ENCODE results near the gene SYNGR3.

The SYNGR3 gene

DNA sequence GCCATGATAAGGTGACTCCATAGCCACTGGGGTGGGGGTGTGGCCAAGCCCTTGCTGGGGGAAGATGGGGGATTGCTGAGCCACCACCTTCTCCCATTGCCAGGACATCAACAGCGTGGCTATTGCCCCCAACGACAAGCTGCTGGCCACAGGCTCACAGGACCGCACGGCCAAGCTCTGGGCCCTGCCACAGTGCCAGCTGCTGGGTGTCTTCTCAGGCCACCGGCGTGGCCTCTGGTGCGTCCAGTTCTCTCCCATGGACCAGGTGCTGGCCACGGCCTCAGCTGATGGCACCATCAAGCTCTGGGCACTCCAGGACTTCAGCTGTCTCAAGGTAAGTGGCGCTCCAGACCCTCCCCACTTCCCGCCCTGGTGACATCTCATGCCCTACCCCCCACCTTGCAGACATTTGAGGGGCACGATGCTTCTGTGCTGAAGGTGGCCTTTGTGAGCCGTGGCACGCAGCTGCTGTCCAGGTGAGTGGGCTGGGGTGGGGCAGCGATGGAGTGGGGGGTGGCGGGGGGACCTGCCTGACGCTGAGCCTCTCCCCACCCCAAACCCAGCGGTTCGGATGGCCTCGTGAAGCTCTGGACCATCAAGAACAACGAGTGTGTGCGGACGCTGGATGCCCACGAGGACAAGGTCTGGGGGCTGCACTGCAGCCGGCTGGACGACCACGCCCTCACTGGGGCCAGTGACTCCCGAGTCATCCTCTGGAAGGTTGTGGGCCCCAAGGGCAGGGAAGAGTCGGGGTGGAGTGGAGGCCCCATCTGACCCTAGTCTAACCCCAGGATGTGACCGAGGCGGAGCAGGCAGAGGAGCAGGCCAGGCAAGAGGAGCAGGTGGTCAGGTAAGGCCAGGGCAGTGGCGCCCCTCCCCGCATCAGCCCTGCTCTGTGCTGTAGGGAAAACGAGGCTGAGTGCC, 12.6 kb upstream of the SYNGR3 start:
- DNase-seq: no peak

DNA sequence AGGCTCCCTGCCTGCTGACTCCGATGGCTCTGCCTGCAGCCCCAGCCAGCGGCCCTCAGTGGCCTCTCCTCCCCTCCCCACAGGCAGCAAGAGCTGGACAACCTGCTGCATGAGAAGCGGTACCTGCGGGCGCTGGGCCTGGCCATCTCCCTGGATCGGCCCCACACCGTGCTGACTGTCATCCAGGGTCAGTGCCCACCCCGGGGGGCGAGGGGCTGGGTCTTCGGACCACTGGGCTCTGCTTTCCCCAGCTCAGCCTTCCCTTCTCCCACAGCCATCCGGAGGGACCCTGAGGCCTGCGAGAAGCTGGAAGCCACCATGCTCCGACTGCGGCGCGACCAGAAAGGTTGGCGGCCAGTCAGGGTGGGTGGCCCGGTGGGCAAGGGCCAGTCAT, 11.9 kb upstream of the SYNGR3 start:
- no peak for DNase-seq

DNA sequence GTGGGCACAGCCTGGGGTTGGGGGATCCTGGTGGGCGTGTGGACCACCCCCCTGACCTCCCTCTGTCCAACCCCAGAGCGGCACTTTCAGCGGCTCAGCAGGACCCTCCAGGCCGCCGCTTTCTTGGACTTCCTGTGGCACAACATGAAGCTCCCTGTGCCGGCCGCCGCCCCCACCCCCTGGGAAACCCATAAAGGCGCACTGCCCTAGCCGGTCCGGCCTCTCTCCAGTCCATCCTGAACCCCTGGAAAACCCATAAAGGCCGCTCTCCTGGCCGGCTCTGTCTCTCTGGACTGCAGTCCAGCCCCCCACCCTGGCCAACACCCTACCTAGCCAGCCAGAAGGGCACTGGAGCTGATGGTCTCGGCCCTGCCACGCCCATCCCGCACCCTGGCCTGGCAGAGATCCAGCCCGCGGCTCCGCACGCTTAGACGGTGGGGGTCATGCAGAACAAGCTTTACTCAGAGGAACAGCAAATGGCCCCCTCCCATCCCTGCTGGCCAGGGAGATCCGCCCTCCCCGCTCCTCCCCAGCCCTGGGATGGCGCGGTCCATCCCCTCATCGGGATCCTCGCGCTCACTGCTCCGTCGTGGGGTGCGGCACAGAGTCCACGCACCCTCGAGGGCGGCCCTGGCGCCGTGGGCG, 11.2 kb upstream of the SYNGR3 start:
- no peak for DNase-seq

DNA sequence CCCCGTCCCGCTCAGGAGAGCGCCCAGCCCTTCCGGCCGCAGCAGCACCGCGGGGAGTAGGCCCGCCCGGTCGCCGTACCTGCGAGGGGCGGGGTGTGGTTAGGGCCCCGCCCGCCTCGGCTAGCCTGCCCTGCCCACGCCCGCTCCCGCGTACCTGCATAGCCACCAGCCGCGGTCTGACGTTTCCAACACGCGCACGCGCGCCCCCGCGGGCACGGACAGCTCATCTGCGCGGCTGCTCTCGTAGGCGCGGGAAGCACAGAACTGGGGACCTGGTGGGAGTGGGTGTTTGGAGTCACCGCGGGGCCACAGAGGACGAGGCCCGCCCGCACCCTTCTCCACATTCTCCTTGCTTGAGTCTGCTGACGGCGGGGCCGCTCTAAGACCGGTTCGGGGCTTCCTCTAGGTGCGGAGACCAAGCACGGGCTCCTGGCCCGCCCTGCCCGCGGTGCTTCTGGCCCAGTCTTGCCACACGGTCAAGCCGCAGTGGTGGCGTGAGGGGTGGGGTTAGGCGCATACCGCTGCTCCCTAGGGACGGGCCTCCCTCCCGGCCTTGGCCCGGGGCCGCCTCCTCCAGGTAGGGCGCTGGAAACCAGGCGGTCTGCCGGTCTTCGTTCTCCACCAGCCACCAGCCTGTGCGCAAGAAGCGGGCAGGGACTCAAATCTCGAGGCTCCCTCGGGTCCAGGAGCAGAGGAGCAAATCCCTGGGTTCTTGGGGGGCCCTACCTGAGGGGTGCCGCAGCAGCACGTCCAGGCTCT, 10.3 kb upstream of the SYNGR3 start:
- DNase-seq: no peak

DNA sequence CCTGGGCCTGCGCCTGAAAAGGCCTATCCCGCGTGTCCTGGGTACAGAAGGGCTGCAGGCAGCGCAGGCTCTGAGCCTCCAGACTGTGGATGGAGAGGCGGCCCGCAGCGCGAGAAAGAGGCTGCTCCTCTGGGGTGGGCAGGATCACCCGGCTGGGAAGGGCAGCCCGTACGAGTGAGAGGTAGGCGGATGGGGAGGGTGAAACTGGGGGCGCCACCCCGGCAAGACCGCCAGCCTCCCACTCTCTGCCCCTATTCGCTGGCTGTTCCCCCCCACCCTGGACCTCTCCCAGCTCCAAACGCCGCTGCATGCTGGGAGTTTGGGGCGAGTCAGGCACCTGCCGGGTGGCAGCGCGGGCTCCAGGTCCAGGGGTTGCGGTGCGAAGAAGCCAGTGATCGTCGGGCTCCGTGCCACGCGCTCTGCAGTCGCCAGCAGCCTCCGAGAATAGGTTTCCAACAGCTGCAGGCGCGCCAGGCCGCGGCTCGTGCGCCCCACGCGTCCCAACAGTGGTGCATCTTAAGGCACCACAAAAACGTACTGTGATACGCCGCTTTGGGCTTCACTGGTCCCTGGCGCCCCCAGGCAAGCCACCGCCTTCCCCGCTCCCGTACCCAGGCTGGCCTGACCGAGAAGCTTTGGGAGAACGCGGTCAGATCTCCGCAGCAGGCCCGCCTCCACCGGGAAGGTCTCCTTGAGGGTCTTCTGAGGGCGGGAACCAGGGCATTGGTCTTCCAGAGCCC, 9.6 kb upstream of the SYNGR3 start:
- no peak for DNase-seq

DNA sequence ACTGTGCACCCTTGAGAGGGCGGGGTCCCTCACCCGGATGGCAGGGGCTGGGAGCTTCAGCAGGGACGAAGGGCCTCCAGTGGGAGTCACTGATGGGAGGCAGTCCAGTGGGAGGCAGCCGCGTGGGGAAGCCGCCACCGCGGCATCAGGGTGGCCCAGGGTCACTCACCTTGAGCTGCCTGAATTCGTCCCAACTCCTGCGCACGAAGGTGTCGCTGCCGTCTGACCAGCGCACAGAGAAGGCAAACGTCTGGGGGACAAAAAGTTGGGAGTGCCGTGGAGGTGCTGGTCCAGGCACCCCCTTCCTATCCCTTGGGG, 9.0 kb upstream of the SYNGR3 start:
- no peak for DNase-seq

DNA sequence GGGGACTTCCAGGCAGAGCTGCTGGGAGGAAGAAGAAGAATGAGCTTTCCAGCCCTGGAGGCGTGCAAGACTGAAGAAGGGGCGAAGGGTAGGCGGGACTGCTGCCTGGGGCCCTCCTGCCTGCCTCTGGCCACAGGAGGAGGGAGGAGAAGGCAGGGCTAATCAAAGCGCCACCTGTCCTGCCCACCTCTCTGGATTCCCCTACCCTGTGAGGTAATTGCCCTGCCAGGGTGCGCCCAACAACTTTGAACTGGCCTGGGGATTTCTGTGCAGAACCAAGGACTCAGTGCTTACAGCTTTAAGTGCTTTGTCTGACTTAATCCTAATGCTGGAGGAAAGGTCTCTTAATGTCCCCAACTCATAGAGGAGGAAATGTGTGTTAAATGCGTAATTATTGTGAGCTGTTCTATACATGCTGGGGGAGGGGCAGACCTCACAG, 8.4 kb upstream of the SYNGR3 start, which contains the start of gene NOXO1:
TSS of gene NOXO1 (minus strand) at position 72 of the 439 bp plus-strand sequence. CDS start 290 bp downstream, outside the sequence.
- DNase-seq: no peak

DNA sequence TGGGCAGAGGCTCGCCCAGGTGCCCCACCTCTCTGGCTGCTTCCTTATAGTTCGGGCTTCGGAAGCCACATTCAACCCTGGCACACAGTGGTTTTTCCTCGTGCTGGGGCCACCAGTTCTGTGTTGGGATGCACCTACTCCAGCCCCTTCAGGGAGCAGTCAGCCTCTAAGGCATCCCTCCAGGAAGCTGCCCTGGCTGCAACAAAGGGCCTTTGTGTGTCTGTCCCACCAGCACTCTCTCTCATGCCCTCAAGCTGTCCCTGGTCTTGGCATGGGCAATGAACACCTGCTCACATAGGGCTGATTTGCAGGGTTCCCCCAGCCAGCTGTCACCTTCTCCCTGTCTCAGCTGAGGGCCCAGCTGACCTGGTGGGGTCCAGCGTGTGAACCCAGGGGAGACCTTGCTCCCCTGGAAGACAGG, 7.7 kb upstream of the SYNGR3 start:
- DNase-seq: no peak

DNA sequence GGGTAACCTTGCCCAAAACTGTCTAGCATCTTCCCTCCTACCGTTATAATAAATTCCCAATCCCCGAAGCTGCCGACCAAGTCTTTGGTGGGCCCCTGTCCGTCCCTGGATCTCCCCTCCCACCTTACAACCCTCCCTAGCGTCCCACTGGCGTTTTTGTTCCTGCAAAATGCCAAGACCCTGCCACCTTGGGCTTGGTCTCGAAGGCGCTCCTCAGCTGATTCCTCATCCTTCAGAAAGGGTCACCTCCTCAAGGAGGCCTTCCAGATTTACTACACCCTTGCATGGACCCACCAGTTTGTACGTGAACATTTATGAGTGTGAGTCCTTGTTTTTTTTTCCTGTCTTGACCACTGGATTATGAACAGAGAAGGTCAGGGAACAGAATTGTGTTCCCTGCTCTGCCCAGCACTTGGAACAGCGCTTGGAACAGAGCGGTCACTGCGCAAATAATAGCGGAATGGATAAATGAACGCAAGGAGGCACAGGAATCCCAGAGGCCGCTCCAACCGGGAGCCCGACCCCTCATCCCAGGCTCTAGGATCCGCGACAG, 6.7 kb upstream of the SYNGR3 start:
- no peak for DNase-seq

DNA sequence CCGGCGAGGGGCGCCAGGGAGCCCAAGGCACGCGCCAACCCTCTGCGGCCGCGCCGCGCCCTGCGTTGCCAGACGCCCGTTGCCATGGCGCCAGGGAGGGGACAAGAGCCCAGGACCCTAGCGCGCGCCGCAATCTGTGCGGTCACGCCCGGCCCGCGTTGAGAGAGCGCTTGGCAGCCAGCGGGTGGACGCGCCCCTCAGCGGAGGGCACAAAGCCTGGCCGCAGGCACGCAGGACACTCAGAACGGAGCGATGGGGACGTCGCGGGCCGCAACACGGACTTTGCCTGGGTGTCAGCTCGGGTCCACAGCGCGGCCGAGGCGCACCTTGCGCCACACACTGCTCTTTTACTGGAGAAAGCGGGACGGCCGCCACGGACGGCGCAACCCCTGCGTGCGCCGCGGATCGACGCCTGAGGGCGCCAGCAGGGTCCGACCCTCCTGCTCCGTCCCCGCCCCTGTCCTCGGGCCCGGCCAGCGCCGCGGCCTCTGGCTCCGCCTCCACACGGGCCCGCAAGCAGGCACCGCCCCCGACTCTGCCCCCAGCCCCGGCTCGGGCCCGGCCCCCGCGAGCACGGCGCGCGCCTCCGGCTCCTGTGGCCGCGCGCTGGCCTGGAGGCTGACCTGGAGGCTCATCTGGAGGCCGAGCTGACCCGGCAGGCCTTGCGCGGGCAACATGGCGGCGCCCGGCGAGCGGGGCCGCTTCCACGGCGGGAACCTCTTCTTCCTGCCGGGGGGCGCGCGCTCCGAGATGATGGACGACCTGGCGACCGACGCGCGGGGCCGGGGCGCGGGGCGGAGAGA, 6.0 kb upstream of the SYNGR3 start, which contains the start of gene GFER:
TSS of gene GFER (plus strand) at position 650 of the 803 bp plus-strand sequence. CDS start at position 676, 26 bp downstream.
- DNase-seq: peak; percentile 92

DNA sequence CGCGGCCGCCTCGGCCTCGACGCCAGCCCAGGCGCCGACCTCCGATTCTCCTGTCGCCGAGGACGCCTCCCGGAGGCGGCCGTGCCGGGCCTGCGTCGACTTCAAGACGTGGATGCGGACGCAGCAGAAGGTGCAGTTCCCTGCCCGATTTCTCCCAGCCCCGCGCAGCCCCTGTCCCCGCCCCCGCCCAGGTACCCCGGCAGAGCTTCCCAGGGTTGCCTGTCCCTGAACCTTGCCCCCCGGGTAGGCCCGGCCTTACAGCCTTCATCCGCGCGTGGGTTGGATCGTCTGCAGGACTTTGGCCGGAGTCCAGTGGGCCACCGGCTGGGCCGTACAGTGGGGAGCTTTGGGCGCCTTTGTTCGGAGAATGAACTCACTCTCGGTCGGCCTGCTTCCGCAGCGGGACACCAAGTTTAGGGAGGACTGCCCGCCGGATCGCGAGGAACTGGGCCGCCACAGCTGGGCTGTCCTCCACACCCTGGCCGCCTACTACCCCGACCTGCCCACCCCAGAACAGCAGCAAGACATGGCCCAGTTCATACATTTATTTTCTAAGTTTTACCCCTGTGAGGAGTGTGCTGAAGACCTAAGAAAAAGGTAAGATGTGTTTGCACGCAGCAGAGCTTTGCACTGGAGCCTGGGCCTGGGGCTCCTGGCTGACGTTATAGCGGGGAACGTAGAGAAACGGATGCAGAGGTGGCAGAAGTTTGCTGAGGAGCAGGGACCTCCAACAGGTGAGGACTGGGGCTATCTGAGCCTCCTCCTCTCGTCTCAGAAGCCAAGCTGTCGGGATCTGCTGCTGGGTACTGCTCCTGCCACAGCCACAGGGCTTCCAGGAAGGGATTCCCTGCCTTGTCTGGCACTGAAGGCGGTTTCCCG, 5.2 kb upstream of the SYNGR3 start:
- DNase-seq: no peak

DNA sequence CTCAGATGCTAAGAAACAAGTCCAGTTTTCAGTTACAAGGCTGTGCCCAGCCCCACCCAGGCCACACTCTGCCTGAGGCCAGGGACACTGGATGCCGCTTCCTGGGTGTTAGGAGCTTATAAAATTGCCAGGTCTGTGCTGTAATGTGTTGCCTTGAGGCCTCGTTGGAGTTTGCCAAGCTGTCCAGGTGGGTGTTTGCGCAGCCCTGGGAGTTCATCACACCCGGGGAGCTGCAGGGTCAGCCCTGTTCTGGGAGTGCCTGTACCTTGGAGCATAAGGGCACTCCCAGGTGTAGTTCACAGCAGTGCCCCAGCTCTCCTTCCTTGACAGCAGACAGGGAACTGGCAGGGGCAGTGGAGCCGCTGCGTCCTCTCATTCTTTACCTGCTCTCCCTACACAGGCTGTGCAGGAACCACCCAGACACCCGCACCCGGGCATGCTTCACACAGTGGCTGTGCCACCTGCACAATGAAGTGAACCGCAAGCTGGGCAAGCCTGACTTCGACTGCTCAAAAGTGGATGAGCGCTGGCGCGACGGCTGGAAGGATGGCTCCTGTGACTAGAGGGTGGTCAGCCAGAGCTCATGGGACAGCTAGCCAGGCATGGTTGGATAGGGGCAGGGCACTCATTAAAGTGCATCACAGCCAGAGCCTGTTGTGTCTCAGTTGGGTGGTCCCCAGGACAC, 4.2 kb upstream of the SYNGR3 start:
- no peak for DNase-seq

DNA sequence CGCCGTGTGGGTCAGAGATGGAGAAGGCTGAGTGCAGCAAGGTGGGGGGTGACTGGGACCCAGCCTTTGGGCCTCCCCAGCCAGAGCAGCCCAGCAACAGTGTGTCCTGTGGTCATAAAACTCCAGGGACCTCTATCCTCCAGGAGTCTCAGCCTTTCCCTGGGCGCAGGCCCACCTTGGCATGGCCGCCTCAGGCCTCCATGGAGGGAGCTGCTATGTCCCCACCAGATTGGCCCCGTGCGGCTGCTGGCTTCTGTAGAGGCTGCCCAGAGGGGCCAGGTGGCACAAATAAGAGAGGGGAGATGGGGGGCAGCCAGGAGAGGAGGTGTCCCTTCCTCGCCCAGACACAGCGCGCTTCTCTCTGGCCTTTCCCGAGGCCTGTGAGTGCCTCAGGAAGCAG, 2.6 kb upstream of the SYNGR3 start:
- no peak for DNase-seq

DNA sequence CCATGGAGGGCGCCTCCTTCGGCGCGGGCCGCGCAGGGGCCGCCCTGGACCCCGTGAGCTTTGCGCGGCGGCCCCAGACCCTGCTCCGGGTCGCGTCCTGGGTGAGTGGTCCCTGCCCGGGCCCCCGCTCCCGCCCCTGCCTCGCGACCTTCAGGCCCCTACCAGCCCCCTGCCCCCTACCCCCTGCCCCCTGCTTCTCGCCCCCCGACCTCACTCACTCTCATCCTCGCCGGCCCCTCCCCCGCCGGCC, 256 bp downstream of the SYNGR3 start:
- no peak for DNase-seq

DNA sequence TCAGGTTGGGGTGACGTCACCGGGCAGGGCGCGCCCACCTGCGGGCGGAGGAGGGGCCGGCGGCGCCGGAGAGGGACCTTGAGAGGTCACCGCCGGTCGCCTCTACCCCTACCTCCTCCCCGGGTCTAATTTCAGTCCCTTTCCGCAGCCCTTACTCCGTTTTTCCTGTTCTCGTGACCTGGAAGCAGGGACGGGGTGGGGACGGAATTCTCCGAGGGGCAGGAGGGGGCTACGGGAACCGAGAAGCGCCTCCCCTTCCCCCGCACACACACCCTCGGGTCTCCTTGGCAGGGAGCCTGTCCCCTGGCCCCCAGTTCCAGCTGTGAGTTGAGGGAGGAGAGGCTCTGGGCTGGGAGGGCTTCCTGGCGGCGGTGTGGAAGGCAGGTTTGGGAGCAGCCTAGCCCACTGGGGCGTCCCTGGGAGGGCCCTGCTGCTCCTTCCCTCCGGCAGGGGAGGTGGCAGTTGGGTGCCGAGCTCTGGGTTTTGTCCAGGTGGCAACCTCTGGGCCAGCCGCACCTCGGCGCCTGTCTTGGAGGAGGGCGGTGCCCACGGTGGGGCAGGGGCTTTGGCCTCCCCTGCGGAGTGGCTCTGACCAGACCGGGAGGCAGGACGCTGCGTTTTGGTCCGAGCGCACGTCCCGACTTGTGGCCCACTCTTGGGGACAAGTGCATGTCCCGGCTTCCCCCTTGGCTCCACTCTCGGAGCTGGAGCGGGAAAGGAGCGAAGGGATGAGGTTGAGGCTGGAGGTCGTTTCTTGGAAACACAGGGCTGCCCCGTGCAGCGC, 773 bp downstream of the SYNGR3 start:
- DNase-seq: no peak

DNA sequence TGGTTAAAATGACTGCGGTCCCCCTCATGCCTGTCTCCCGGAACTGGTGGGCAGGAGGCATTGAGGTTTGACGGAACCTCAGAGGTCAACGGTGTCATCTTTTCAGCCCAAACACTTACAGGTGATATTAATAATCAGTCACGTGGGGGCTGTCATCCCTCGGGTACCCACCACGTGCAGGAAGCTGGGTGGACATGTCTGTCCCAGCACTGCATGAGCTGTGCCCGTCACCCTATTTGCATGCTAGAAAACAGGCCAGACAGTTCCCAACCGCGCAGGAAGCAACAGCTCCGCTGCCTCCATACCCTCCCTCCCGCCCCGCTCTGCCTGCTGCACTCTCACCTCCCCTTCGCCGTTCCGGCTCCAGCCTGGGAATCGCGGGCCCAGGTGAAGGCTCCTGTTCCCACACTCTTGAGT, 1.4 kb downstream of the SYNGR3 start:
- DNase-seq: no peak

DNA sequence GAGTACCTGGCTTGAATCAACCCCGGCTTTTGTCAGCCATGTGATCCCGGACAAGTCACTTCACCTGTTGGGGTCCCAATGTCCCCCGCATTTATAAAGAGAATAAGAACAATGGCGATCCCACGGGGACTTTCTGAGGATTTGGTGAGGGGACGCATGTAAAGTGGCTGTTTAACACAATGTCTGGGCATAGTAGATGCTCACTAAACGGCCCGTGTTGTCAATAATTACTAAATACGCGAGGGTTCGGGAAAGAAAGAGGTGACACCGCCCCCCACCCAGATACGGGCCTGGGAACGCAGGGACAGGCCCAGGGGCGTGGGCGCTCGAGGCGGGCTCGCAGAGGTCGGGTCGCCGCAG, 1.8 kb downstream of the SYNGR3 start:
- DNase-seq: no peak

DNA sequence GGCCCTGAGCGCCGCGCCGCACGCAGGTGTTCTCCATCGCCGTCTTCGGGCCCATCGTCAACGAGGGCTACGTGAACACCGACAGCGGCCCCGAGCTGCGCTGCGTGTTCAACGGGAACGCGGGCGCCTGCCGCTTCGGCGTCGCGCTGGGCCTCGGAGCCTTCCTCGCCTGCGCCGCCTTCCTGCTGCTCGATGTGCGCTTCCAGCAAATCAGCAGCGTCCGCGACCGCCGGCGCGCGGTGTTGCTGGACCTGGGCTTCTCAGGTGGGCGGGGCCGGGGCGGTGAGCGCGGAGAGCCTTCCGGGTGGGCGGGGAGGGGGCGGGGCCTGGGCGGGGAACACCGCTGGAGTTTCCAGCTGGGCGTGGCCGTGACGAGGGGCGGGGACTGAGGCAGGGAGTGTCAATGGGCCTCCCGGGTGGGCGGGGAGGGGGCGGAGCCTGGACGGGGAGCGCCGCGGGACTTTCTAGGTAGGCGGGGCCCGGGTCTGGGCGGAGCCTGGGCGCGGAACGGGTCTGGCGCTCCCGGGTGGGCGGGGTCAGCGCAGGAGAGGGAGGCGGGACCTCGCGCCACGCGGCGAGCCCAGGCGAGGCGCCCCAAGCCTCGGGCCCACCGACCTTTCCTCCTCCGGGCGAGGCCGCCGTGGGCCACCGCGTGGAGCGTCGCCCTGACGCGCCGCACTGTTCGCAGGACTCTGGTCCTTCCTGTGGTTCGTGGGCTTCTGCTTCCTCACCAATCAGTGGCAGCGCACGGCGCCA, 2.4 kb downstream of the SYNGR3 start:
- DNase-seq: no peak

Measured in GDM1 (cell line).